Liver (tissue), 3 donors: ENCODE data around the gene PLB1.

Experiments
- HNF4A ChIP-seq, 2 donors: conservative IDR thresholded peaks; 2 replicates each; pipeline ENCODE4 v1.6.1; 2016; ENCODE audit warnings: antibody characterized with exemption in 2 of 2, mild to moderate bottlenecking in 2 of 2
- RAD21 ChIP-seq, 2 donors: IDR thresholded peaks; 2 replicates each; pipeline ENCODE4 v1.6.1; 2016; ENCODE audit warnings: antibody characterized with exemption in 2 of 2, mild to moderate bottlenecking in 2 of 2
- TAF1 ChIP-seq: conservative IDR thresholded peaks from 2 replicates; pipeline ENCODE4 v1.6.1; 2016; ENCODE audit warnings: antibody characterized with exemption, mild to moderate bottlenecking
- TF ChIP-seq, protein P1 (sequence below): fragments of 150-350 bp; IDR thresholded peaks from 2 replicates; pipeline ENCODE4 v1.5.1; 2017; ENCODE audit warnings: improper control_type of control experiment, low read depth, low read length; ENCODE audit not compliant: missing input control
- TF ChIP-seq, protein P2 (sequence below): IDR thresholded peaks from 2 replicates; pipeline ENCODE4 v1.6.1; 2016; ENCODE audit warnings: antibody characterized with exemption, mild to moderate bottlenecking
- donor health status: healthy.
- donor health status: healthy.

DNA sequence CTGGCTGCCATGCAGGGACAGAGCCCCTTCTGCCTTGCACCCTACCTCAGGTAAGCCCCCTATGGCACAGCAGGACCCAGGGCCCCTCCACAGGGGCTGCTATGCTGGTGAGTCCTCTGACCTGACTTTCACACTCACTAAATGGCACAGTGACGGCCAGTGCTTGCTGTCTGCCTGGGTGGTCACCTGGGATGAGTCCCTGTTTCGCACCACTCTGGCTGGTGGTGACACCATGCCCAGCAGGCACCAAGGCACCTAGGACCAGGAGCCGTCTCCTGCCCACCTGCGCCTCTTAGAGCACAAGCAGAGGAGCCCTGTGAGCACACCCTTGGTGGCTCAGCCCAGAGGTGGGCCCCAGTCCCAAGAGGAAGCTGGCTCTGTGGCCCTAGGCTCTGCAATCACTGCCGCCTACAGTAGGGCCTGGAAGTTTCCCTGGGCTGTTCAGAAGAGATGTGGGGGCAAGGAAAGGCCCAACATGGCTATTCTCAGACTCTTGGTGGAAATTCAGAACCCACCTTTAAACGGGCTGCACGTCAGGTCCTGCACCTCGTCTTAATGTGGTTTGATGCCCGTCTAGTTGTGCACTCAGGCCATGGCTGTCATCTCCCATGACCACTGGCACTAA is 96.0 kb downstream of the PLB1 start:
- TF ChIP-seq, protein P1, sequence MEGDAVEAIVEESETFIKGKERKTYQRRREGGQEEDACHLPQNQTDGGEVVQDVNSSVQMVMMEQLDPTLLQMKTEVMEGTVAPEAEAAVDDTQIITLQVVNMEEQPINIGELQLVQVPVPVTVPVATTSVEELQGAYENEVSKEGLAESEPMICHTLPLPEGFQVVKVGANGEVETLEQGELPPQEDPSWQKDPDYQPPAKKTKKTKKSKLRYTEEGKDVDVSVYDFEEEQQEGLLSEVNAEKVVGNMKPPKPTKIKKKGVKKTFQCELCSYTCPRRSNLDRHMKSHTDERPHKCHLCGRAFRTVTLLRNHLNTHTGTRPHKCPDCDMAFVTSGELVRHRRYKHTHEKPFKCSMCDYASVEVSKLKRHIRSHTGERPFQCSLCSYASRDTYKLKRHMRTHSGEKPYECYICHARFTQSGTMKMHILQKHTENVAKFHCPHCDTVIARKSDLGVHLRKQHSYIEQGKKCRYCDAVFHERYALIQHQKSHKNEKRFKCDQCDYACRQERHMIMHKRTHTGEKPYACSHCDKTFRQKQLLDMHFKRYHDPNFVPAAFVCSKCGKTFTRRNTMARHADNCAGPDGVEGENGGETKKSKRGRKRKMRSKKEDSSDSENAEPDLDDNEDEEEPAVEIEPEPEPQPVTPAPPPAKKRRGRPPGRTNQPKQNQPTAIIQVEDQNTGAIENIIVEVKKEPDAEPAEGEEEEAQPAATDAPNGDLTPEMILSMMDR = no peak
- TF ChIP-seq, protein P2, sequence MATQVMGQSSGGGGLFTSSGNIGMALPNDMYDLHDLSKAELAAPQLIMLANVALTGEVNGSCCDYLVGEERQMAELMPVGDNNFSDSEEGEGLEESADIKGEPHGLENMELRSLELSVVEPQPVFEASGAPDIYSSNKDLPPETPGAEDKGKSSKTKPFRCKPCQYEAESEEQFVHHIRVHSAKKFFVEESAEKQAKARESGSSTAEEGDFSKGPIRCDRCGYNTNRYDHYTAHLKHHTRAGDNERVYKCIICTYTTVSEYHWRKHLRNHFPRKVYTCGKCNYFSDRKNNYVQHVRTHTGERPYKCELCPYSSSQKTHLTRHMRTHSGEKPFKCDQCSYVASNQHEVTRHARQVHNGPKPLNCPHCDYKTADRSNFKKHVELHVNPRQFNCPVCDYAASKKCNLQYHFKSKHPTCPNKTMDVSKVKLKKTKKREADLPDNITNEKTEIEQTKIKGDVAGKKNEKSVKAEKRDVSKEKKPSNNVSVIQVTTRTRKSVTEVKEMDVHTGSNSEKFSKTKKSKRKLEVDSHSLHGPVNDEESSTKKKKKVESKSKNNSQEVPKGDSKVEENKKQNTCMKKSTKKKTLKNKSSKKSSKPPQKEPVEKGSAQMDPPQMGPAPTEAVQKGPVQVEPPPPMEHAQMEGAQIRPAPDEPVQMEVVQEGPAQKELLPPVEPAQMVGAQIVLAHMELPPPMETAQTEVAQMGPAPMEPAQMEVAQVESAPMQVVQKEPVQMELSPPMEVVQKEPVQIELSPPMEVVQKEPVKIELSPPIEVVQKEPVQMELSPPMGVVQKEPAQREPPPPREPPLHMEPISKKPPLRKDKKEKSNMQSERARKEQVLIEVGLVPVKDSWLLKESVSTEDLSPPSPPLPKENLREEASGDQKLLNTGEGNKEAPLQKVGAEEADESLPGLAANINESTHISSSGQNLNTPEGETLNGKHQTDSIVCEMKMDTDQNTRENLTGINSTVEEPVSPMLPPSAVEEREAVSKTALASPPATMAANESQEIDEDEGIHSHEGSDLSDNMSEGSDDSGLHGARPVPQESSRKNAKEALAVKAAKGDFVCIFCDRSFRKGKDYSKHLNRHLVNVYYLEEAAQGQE = no peak
- no peak for TF ChIP-seq HNF4A (conservative IDR thresholded peaks at IDR 0.05)
- no peak for TF ChIP-seq RAD21 (IDR thresholded peaks at IDR 0.05)
- TF ChIP-seq TAF1 = no peak
